HTR-8/SVneo (cell line): ENCODE data around the gene DOCK2.
"Not testable (repeated sequence)": the region's sequence is repeated elsewhere in the genome, so short reads cannot be mapped to it uniquely, and the experiment has no call there.

Experiments
- DNase-seq: peaks from one replicate; pipeline ENCODE4 v3.0.0; 2011; ENCODE audit warnings: low spot score, mixed read lengths; ENCODE audit not compliant: insufficient read length
- FAIRE-seq: peaks from 2 replicates; lab custom pipeline; 2011; peaks lifted over from hg19 to GRCh38; lab: Jason Lieb, UNC

Gene DOCK2

DNA sequence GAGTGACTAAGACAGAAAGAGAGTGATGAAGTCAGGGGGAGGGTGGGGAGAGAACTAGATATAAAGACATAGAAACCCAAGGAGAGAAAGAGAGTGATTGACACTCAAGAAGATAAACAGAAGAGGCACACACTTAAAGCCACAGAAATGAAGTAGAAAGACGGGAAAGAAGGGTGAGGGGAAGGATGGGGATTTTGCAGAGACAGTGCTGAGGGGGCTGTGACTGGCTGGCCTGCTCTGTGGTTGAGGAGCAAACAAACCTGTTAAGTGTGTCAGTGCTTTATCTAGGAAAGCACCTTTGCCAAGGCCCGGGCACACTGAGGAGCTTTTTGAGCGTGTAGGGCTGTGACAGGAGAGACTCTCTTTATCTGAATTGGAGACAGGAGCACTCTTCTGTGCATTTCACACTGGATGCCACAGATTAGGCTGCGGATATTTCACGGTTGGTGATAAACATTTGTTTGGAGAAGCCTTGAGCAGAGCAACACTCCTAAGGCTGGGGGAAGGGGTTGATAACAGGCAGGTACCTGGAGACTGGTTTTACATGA lies 109.1 kb downstream of the DOCK2 start:
- no peak for DNase-seq
- no peak for FAIRE-seq

GRCh38 chr5:169748174-169748573 lies 111.1 kb downstream of the DOCK2 start:
- DNase-seq = no peak
- FAIRE-seq = no peak

- FAIRE-seq (no peak), DNase-seq (no peak)
Measured at GRCh38 chr5:169749295-169749694, 112.2 kb downstream of the DOCK2 start.

DNA sequence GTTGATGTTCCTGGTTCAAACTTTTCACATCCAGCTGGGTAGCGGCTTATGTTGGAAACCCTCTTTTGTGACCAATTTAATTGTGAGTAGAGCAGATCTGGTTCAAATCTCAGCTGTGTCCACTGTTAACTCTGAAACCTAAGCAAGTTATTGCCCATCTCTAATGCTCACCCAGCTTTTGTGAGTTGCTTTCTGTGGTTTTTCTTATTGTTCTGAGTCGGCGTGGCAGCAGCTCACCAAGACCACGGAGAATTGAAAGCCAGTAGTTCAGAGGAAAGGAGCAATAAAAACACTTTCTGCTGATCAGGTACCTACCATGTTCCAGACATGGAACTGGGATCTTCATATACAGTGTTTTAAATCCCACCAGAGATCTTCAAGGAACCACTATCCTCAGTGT lies 114.4 kb downstream of the DOCK2 start:
- DNase-seq (no peak), FAIRE-seq (no peak)

GRCh38 chr5:169752566-169752965 lies 115.5 kb downstream of the DOCK2 start:
- DNase-seq, FAIRE-seq: not testable (repeated sequence)

DNA sequence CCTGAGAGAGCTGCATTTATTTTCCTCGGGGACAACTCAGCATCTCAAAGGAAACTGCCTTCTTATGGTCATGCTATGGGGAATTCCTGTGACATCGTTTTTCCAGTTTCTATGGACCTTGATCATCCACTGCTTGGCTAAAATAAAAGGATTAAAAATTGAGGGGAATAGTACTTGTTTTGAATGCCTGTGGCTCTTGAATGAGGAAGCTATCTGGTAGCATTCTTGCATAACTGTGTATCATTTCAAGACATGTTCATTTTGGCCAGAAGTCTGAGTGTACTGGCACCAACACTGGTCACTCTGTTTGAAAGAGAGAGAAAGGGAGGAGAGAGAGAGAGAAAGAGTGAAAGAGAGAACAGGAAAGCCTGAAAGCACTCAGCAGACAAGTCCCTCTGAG lies 116.7 kb downstream of the DOCK2 start:
- DNase-seq = no peak

GRCh38 chr5:169754737-169755136 lies 117.7 kb downstream of the DOCK2 start:
- DNase-seq = no peak
- no peak for FAIRE-seq

More for the DNA sequence above, 116.7 kb downstream of the DOCK2 start:
- FAIRE-seq = no peak

DNA sequence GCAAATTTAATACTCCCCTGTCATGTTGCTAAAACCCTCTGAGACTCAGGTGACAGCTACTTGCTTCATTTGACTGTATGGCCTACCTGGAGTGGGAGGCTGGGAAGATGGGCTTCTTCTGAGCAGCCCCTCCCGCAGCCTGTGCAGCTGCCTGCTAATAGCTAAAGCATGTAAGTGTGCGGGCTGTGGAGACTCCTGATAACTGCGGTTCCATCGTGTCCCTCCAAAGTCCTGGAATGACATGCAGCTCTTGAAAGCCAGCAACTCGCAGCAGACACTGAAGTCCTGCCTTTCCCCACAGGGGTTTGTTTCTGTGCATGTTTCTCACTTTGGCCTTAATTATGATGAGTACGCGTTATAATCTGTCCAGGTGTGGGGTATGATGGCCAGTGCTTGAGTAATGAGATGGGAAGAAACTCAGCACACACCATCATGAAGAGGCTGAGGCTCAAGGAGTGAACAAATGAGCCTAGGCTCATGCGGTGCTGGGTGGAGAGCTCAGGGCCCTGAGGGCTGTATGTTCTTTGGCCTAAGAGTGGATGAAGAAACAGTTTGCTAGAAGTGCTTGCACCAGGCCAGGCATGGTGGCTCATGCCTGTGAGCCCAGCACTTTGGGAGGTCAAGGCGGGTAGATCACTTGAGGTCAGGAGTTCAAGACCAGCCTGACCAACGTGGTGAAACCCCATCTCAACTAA lies 119.1 kb downstream of the DOCK2 start:
- FAIRE-seq = no peak
- DNase-seq = no peak

DNA sequence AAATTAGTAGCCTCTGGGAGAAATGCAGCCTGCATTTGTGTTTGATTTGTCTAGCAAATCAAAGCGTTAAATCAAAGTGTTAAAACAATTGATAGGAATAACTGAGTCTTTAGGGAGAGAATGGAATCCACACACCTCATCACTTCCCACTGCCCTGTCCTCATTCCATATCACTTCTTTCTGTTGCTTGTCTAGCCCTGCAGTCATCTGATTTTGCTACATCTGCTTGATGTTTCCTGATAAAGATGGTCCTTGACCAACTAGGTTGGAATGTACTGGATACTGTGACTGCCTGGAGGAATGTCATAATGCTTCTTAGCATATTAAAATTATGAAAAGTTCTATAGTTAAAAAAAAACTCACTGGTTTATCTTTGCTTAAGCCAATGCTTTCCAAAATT lies 119.9 kb downstream of the DOCK2 start:
- FAIRE-seq = peak; percentile 26
- DNase-seq = no peak

DNA sequence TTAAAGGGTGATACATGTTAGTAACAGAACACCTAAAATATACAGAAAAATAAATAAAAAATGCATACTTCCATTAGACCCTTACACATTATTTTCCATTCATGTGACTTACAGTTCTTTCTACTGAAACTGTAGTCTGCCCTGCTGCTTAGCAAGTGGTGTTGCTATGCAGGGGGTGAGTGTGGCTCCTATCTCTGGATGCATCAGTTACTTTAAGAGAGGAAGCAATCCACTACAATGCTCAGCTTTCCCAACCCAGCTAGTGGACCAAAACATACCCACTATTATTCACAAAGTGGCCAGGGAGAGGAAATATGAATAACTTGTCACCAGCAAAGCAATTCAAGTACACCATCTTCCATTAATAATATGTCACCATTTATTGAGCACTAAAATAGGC lies 121.8 kb downstream of the DOCK2 start:
- no peak for FAIRE-seq
- no peak for DNase-seq

GRCh38 chr5:169760229-169760628 lies 123.2 kb downstream of the DOCK2 start:
- FAIRE-seq = no peak
- DNase-seq = no peak

DNA sequence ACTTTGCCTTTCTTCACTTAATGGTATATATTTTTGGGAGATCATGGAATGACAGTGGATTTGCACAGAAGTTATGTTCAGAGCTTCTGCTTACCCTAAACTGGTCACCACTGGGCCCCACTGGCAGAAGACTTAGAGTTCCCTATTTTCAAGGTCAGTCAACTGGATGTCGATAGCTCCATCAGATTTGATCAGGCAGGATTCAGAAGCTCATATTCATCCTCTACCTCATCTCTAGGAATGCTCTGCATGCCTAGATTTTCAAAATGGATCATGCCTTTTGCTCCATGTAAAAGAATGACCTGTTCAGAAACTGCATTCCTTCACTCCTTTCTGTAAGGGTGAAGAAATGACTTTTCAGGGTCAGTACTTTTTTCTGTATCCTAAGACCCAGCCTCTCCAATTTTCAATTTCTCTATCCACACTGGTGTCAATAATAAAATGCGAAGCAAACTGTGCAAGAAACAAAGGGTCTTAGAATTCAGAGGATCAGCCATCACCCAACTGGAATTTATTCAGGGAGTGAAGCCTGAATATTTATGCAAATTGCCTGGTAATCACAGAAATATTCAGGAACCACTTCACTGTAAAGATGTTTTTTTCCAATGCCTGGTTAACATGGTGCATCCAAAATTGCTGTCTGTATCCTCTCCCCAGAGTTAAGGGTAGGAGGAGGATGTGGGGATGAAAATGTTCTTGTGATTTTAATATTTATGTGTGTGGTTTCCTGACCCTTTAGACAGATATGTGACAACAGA lies 125.4 kb downstream of the DOCK2 start:
- DNase-seq (peak; percentile 41), FAIRE-seq (peak; percentile 33)

DNA sequence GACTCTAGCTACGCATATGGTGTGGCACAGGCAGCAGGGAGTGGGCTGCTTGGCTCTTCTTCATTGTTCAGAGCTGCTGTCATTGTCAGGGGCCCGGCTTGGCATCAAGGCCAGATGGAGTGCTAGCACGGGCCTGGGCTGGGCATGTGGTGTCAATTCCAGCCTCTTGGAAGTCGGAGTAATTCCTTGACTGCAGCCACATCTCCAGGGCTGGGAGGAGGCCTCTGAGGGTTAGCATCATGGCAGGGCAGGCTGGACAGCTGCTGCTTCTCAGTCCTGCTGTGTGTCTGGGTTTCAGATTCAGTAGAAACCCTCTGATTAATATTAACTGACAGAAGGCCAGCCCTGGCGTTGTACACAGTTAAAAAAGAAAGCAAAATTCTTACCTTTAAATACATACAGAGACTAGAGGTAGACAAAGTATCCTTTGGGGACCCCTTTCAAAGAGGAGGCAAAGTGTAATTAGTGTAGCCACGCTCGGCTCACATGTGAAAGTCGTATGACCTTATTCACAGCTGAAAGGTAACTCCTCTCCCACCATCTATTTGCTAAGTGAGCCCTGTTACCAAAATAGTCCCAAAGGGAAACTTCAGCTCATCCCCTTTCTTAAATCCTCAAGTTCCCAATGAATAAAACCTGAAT lies 126.4 kb downstream of the DOCK2 start:
- FAIRE-seq (no peak), DNase-seq (no peak)

DNA sequence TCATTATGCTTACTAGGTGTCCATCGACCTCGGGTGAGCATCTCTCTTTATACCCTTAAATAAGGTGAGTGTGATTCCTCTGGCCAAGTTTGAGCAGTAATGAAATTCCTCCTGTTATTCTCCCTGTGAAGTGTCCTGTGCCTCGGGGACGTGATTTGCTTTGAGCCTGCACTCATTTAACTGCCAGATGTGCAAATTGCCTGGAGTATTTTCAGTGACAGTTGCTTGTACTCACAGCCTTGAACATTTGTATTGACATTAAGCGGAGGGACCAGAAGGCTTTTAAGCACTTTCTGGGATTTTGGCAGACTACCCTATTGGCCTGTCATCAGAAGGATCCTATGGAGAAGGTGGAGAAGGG lies 126.9 kb downstream of the DOCK2 start:
- no peak for FAIRE-seq

GRCh38 chr5:169765176-169765996 lies 128.3 kb downstream of the DOCK2 start:
- no peak for FAIRE-seq
- no peak for DNase-seq

More for the DNA sequence above, 126.9 kb downstream of the DOCK2 start:
- DNase-seq = no peak

- FAIRE-seq, DNase-seq: not testable (repeated sequence)
Measured at GRCh38 chr5:169766943-169767342, 129.9 kb downstream of the DOCK2 start.

- FAIRE-seq (no peak), DNase-seq (no peak)
Measured at GRCh38 chr5:169767938-169768337, 130.9 kb downstream of the DOCK2 start.

DNA sequence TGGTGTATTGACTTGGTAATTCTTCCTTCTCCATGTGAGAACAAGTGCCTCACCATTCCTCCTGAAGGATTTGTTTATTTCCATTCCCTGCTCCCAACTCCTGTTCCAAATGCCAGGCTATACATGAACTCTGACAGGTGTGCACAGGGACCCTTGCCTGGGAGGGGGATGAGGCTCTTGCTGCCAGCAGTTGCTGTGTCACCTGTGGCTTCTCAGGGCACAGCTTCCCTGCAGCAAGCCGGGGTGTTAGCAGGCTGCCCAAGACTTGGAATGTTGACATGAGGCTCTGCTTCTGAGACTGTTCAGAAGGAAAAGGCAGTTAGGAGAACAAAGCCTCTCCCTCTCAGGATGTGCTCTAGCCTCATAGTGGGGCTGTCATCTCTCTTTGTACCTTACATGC lies 131.3 kb downstream of the DOCK2 start:
- DNase-seq (no peak), FAIRE-seq (no peak)

DNA sequence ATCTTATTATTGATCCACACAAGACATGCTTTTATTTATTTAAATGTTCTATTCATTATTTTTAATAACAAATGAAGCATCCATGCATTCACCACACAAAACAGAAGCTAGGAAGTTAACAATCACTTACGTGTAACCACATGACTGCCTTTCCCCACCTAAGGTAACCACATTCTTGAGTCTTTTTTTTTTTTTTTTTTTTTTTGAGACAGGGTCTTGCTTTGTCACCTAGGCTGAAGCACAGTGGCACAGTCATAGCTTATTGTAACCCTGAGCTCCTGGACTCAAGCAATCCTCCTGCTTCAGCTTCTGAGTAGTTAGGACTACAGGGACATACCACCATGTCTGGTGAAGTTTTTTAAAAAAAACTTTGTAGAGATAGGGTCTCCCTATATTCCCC lies 133.0 kb downstream of the DOCK2 start:
- FAIRE-seq = no peak

GRCh38 chr5:169772256-169772655 lies 135.2 kb downstream of the DOCK2 start:
- FAIRE-seq (no peak), DNase-seq (no peak)

More for the DNA sequence above, 133.0 kb downstream of the DOCK2 start:
- DNase-seq = no peak
